Effector CD4-positive, alpha-beta T cell (primary cell): ENCODE data around the gene WSB2.

Experiments
- DNase-seq: peaks from one replicate; pipeline ENCODE4 v3.0.0-alpha.2; 2020

WSB2 gene

GRCh38 chr12:118061873-118062843 lies 1.2 kb upstream of the WSB2 start:
- no peak for DNase-seq

- peak; percentile 11 for DNase-seq
Measured at GRCh38 chr12:118060301-118061010, 523 bp downstream of the WSB2 start.

- no peak for DNase-seq
Measured at GRCh38 chr12:118059341-118060191, 1.4 kb downstream of the WSB2 start.

- no peak for DNase-seq
Measured at GRCh38 chr12:118058881-118059280, 2.1 kb downstream of the WSB2 start.

- DNase-seq = no peak
Measured at GRCh38 chr12:118058227-118058626, 2.8 kb downstream of the WSB2 start.

GRCh38 chr12:118055865-118056773 lies 4.9 kb downstream of the WSB2 start:
- DNase-seq = no peak

- peak; percentile 59 for DNase-seq
Measured at GRCh38 chr12:118055144-118055557, 5.8 kb downstream of the WSB2 start.

GRCh38 chr12:118053071-118053985 lies 7.7 kb downstream of the WSB2 start:
- DNase-seq = no peak

- DNase-seq = no peak
Measured at GRCh38 chr12:118052324-118053070, 8.5 kb downstream of the WSB2 start.

GRCh38 chr12:118050972-118051910 lies 9.7 kb downstream of the WSB2 start:
- DNase-seq = no peak

- DNase-seq = no peak
Measured at GRCh38 chr12:118046430-118046829, 14.5 kb downstream of the WSB2 start.

GRCh38 chr12:118044577-118044976 lies 16.4 kb downstream of the WSB2 start:
- DNase-seq = no peak

- DNase-seq = no peak
Measured at GRCh38 chr12:118044075-118044474, 16.9 kb downstream of the WSB2 start.

GRCh38 chr12:118042091-118042490 lies 18.9 kb downstream of the WSB2 start:
- no peak for DNase-seq

- DNase-seq = no peak
Measured at GRCh38 chr12:118038137-118038536, 22.8 kb downstream of the WSB2 start.

GRCh38 chr12:118036672-118037411 lies 24.1 kb downstream of the WSB2 start:
- DNase-seq = no peak

- DNase-seq = no peak
Measured at GRCh38 chr12:118035190-118036041, 25.6 kb downstream of the WSB2 start.
